K562 (cell line): ENCODE results near the gene SERPINA5. TPM values are rescaled to one million over a fixed set of nuclear protein-coding genes. Genes with fewer than 3 reads are reported as not detected.

Source experiments
- ATAC-seq: fragments of 200-7000 bp; cut with Tn5 transposase; 3 replicates; pipeline ENCODE4 v1.9.1; 2020; ENCODE audit warnings: moderate library complexity
- BruUV-seq: library from RNA; stranded (reverse); fragments of 400-500 nt; replicated peaks from 2 replicates; lab custom pipeline; 2021; lab: Mats Ljungman, UMichigan
- CTCF ChIA-PET: fragments of 300-600 bp; formaldehyde crosslinking; extraction: SDS; loops from one replicate; lab custom pipeline; 2021; ENCODE audit warnings: low intra/inter-chr PET ratio; lab: Yijun Ruan, JAX
- POLR2A ChIA-PET: fragments of 300-600, 350-650 bp; sonication (Branson Sonifier 250); formaldehyde crosslinking; extraction: SDS; loops from one replicate; lab custom pipeline; 2021; ENCODE audit warnings: antibody characterized with exemption, inconsistent platforms; lab: Yijun Ruan, JAX
- DNase-seq, 4 experiments: peaks; one replicate each; pipeline versions ENCODE4 v3.0.0 to v3.0.0-alpha.2; 2011 to 2018; ENCODE audit warnings: low spot score in 3 of 4, mixed read lengths in 3 of 4; ENCODE audit errors: extremely low read depth in 1 of 4
- FAIRE-seq: peaks from 2 replicates; lab custom pipeline; 2011; peaks lifted over from hg19 to GRCh38; lab: Jason Lieb, UNC
- H2AFZ ChIP-seq: 2 replicates; pipeline ENCODE4 v1.6.0; 2011; ENCODE audit warnings: low read depth, low read length, control low read depth, inconsistent platforms
- H3K27ac ChIP-seq: fragments of 200-600 bp; 3 replicates; pipeline ENCODE4 v1.8.0; 2011; ENCODE audit warnings: low read depth, mild to moderate bottlenecking, control low read depth, inconsistent platforms, low read length, moderate library complexity, mixed read lengths; ENCODE audit errors: extremely low read depth
- H3K27me3 ChIP-seq, 2 experiments: fragments of 300-600 bp in 1 of 2; 2 replicates in 1 of 2; 3 replicates in 1 of 2; pipeline versions ENCODE4 v1.6.0 to v1.8.0; 2011; ENCODE audit warnings: inconsistent platforms in 2 of 2, low read length in 2 of 2, mild to moderate bottlenecking in 1 of 2, mixed read lengths in 1 of 2, moderate library complexity in 1 of 2; ENCODE audit not compliant: control insufficient read depth in 2 of 2, insufficient read depth in 2 of 2
- H3K36me3 ChIP-seq: fragments of 300-600 bp; 3 replicates; pipeline ENCODE4 v1.8.0; 2011; ENCODE audit warnings: mild to moderate bottlenecking, low read length, inconsistent platforms; ENCODE audit not compliant: control insufficient read depth, insufficient read depth
- H3K4me1 ChIP-seq, 2 experiments: fragments of 200-600 bp in 1 of 2; replicated peaks in 1 of 2; 2 replicates in 1 of 2; 3 replicates in 1 of 2; pipeline versions ENCODE4 v1.5.1 to v1.8.0; 2011; ENCODE audit warnings: inconsistent platforms in 2 of 2, low read length in 2 of 2, mild to moderate bottlenecking in 1 of 2, mixed read lengths in 1 of 2, moderate library complexity in 1 of 2; ENCODE audit not compliant: control insufficient read depth in 2 of 2, insufficient read depth in 2 of 2
- H3K4me2 ChIP-seq: 2 replicates; pipeline ENCODE4 v1.6.1; 2011; ENCODE audit warnings: low read length, control low read depth, inconsistent platforms, mixed read lengths; ENCODE audit not compliant: insufficient read depth
- H3K4me3 ChIP-seq: fragments of 200-600 bp; sonication (generic), shearing (Covaris generic); 2 replicates; pipeline ENCODE4 v1.5.1; 2016; ENCODE audit warnings: control low read depth, inconsistent platforms
- H3K79me2 ChIP-seq: fragments of 200-600 bp; 3 replicates; pipeline ENCODE4 v1.8.0; 2011; ENCODE audit warnings: low read length, inconsistent platforms; ENCODE audit not compliant: control insufficient read depth, insufficient read depth
- H3K9ac ChIP-seq, 2 experiments: 2 replicates each; pipeline versions ENCODE4 v1.6.0 to v1.6.1; 2011; ENCODE audit warnings: low read depth in 2 of 2, low read length in 2 of 2, control low read depth in 1 of 2, inconsistent platforms in 1 of 2, mild to moderate bottlenecking in 1 of 2, mixed read lengths in 1 of 2; ENCODE audit not compliant: insufficient read depth in 1 of 2
- H3K9me1 ChIP-seq: one replicate; pipeline ENCODE4 v1.6.0; 2011; ENCODE audit warnings: inconsistent platforms, mild to moderate bottlenecking, low read length, moderate library complexity; ENCODE audit not compliant: control insufficient read depth, insufficient read depth
- H3K9me3 ChIP-seq: replicated peaks from 2 replicates; pipeline ENCODE4 v1.5.1; 2011; ENCODE audit warnings: low read depth, low read length, inconsistent platforms; ENCODE audit not compliant: control insufficient read depth, insufficient read depth
- H4K20me1 ChIP-seq: replicated peaks from 2 replicates; pipeline ENCODE4 v1.6.1; 2011; ENCODE audit warnings: low read length, inconsistent platforms, mixed read lengths; ENCODE audit not compliant: control insufficient read depth, insufficient read depth
- CEBPB ChIP-seq: fragments of 450-650 bp; IDR thresholded peaks from 2 replicates; pipeline ENCODE4 v1.6.1; 2016; ENCODE audit warnings: missing genetic modification characterization, missing compliant biosample characterization
- CHAMP1 ChIP-seq: fragments of 450-650 bp; IDR thresholded peaks from 2 replicates; pipeline ENCODE4 v1.6.1; 2016; ENCODE audit warnings: mild to moderate bottlenecking
- HINFP ChIP-seq: fragments of 450-650 bp; conservative IDR thresholded peaks from 2 replicates; pipeline ENCODE4 v1.6.1; 2016; ENCODE audit warnings: missing genetic modification characterization, low read depth, mild to moderate bottlenecking, control low read depth, missing compliant biosample characterization
- HOXB6 ChIP-seq: fragments of 250-450 bp; sonication (Bioruptor Pico); IDR thresholded peaks from 2 replicates; pipeline ENCODE4 v1.5.1; 2022; ENCODE audit warnings: mild to moderate bottlenecking, borderline replicate concordance
- MLLT1 ChIP-seq, 2 experiments: fragments of 450-650 bp; IDR thresholded peaks; 2 replicates each; pipeline ENCODE4 v1.6.1; 2016
- RCOR1 ChIP-seq, 2 experiments: IDR thresholded peaks; 2 replicates each; pipeline ENCODE4 v1.6.1; 2012; ENCODE audit warnings: low read depth in 2 of 2, low read length in 2 of 2, borderline replicate concordance in 1 of 2, improper control_type of control experiment in 1 of 2
- SRF ChIP-seq, 2 experiments: fragments of 250-450, 450-650 bp in 1 of 2; sonication (Bioruptor Pico) in 1 of 2; sonication (generic) in 1 of 2; formaldehyde crosslinking; IDR thresholded peaks; 2 replicates each; pipeline versions ENCODE4 v1.5.0 to v1.5.1; 2020 to 2022; ENCODE audit warnings: mild to moderate bottlenecking in 1 of 2, missing genetic modification reagents in 1 of 2
- STAT5B ChIP-seq: fragments of 250-450 bp; sonication (Bioruptor Pico); IDR thresholded peaks from 2 replicates; pipeline ENCODE4 v1.8.0; 2021; ENCODE audit warnings: mild to moderate bottlenecking, inconsistent platforms
- TEAD1 ChIP-seq, 2 experiments: fragments of 450-650 bp in 1 of 2; sonication (generic) in 1 of 2; formaldehyde crosslinking; IDR thresholded peaks; 2 replicates each; pipeline versions ENCODE4 v1.4.0 to v1.8.0; 2020 to 2022; ENCODE audit warnings: mild to moderate bottlenecking in 2 of 2, missing genetic modification reagents in 1 of 2
- TRIM28 ChIP-seq: fragments of 450-650 bp; IDR thresholded peaks from 2 replicates; pipeline ENCODE4 v1.6.1; 2017
- ZBTB26 ChIP-seq: fragments of 450-650 bp; formaldehyde crosslinking; IDR thresholded peaks from 2 replicates; pipeline ENCODE4 v1.4.0; 2022; ENCODE audit warnings: missing genetic modification characterization
- ZBTB7A ChIP-seq: IDR thresholded peaks from 2 replicates; pipeline ENCODE4 v1.6.1; 2011; ENCODE audit warnings: low read depth, mild to moderate bottlenecking, low read length, moderate library complexity, borderline replicate concordance; ENCODE audit not compliant: control insufficient read depth
- ZFX ChIP-seq: sonication (generic); formaldehyde crosslinking; IDR thresholded peaks from 2 replicates; pipeline ENCODE4 v1.8.0; 2022; ENCODE audit warnings: mild to moderate bottlenecking, missing genetic modification reagents, moderate library complexity
- ZNF232 ChIP-seq: sonication (generic); formaldehyde crosslinking; IDR thresholded peaks from 2 replicates; pipeline ENCODE4 v1.8.0; 2022; ENCODE audit warnings: mild to moderate bottlenecking, missing genetic modification reagents
- ZNF316 ChIP-seq: fragments of 450-650 bp; IDR thresholded peaks from 2 replicates; pipeline ENCODE4 v1.6.1; 2016
- ZNF77 ChIP-seq: fragments of 250-450 bp; sonication (Bioruptor Pico); IDR thresholded peaks from 2 replicates; pipeline ENCODE4 v1.5.0; 2020
- WGBS: fragments of 100-300 bp; shearing (Covaris generic); methylation state at CpG from one replicate; pipeline ENCODE4 v1.1.6; 2016; ENCODE audit warnings: low coverage, mixed read lengths; ENCODE audit not compliant: insufficient coverage; ENCODE audit errors: missing lambda C conversion rate; 5-methylcytosine and 5-hydroxymethylcytosine counted together
- in situ Hi-C: fragments of 300-500 bp; cut with MboI; formaldehyde crosslinking; loops from 4 replicates; pipeline ENCODE4 v1.15.0; 2018; ENCODE audit warnings: inconsistent platforms, mixed read lengths
- intact Hi-C: fragments of 100-400 bp; cut with micrococcal nuclease; formaldehyde crosslinking; loops from 2 replicates; pipeline ENCODE4 v1.14.2; 2022
- polyA plus RNA-seq, 8 experiments: library from polyadenylated mRNA; depleted of rRNA in 4 of 8; stranded (reverse) in 5 of 8; unstranded in 3 of 8; fragments of >200 nt; fragmentation: Nextera tagmentation in 2 of 8; fragmentation: Illumina TruSeq in 1 of 8; extraction: Ambion mirVana in 2 of 8; extraction: Trizol in 1 of 8; gene quantifications; 2 replicates each; pipeline versions ENCODE4 v1.2.1 to v1.2.3, GENCODE V29; 2011 to 2014; ENCODE audit warnings: inconsistent platforms in 1 of 8, missing spikeins in 1 of 8
- total RNA-seq, 7 experiments: library from RNA; depleted of rRNA in 6 of 7; stranded (reverse); fragments of >200 nt in 6 of 7; fragmentation: Illumina TruSeq in 2 of 7; extraction: Trizol in 2 of 7; gene quantifications; 2 replicates each; pipeline versions ENCODE4 v1.2.1 to v1.2.3, GENCODE V29; 2011 to 2021; ENCODE audit warnings: low replicate concordance in 1 of 7

SERPINA5 gene
- total and polyA plus RNA-seq, 9 of the 15 experiments (the other 6 are each of a cell fraction or from before 2014, with no cell fraction given): 0.38 TPM; not detected in 8

- in situ Hi-C loops: no loop called here
- H3K4me1 ChIP-seq: no peaks in the 10 kb centered on the region
- FAIRE-seq: no peak
- H3K4me3 ChIP-seq: no peak overlapping the region
- no peaks in the 10 kb centered on the region for H3K79me2 ChIP-seq
- H3K27ac ChIP-seq: no peak overlapping the region
- no peak overlapping the region for H3K4me2 ChIP-seq
- ATAC-seq: no peak
- no peaks in the 10 kb centered on the region for H3K36me3 ChIP-seq
- H3K27me3 ChIP-seq: no peaks in the 10 kb centered on the region
- H3K9me3 ChIP-seq: no peaks in the 10 kb centered on the region
- no peaks in the 10 kb centered on the region for H3K9me1 ChIP-seq
- BruUV-seq: no TSS peak
- intact Hi-C loops: no loop called here
- no peak overlapping the region for H2AFZ ChIP-seq
- 1% methylated on average over 6 of the region's 6 CpGs for WGBS
- ChIA-PET CTCF (no interaction called here), POLR2A (no interaction called here)
- no peak overlapping the region for H3K9ac ChIP-seq
- DNase-seq: no peak
- no peaks in the 10 kb centered on the region for H4K20me1 ChIP-seq
- TF ChIP-seq TRIM28 (no peak), ZBTB7A (no peak), ZNF316 (no peak), RCOR1 (IDR thresholded peaks at IDR 0.05; ENCODE audit: borderline replicate concordance in 1 of 2, low read depth in 2 of 2, low read length in 2 of 2) (no peak), ZFX (no peak), HOXB6 (CRISPR knock-in tag) (no peak), CEBPB (no peak), ZNF232 (no peak), ZBTB26 (CRISPR knock-in tag) (no peak), MLLT1 (IDR thresholded peaks at IDR 0.05) (no peak), ZNF77 (CRISPR knock-in tag) (no peak), CHAMP1 (no peak), TEAD1 (CRISPR knock-in tag; IDR thresholded peaks at IDR 0.05) (no peak), HINFP (tag) (no peak), SRF (CRISPR knock-in tag; IDR thresholded peaks at IDR 0.05) (no peak), STAT5B (no peak)
Measured at GRCh38 chr14:94573475-94574277, 7.5 kb upstream of the SERPINA5 start.
